HG03175 (cell line): Measurements from ENCODE around the gene CHSY1.
"Not testable (repeated sequence)": the region's sequence is repeated elsewhere in the genome, so short reads cannot be mapped to it uniquely, and the experiment has no call there.

Source experiments
- ATAC-seq: cut with Tn5 transposase; IDR thresholded peaks from one replicate; pipeline ENCODE4 v1.9.1; 2021; ENCODE audit warnings: mild to moderate bottlenecking, moderate library complexity; ENCODE audit not compliant: unreplicated experiment

CHSY1 gene

DNA sequence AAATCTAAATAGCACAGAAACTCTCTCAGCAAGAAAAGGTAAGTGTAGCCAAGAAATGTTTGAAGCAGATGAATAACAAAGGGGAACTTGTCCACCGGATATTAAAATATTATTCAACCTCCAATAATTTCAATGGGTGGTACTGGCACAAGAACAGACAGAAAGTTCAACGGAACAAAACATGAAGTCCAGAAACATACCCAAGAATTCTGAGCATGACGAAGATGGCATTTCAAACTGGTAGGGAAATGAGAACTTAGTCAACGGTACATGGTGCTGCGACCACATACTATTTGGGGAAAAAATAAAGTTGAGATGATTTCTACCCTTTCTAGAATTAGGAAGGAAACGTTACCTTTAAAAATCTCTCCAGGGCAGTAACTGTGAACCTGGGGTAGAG is 5.5 kb downstream of the CHSY1 start:
- ATAC-seq = no peak

DNA sequence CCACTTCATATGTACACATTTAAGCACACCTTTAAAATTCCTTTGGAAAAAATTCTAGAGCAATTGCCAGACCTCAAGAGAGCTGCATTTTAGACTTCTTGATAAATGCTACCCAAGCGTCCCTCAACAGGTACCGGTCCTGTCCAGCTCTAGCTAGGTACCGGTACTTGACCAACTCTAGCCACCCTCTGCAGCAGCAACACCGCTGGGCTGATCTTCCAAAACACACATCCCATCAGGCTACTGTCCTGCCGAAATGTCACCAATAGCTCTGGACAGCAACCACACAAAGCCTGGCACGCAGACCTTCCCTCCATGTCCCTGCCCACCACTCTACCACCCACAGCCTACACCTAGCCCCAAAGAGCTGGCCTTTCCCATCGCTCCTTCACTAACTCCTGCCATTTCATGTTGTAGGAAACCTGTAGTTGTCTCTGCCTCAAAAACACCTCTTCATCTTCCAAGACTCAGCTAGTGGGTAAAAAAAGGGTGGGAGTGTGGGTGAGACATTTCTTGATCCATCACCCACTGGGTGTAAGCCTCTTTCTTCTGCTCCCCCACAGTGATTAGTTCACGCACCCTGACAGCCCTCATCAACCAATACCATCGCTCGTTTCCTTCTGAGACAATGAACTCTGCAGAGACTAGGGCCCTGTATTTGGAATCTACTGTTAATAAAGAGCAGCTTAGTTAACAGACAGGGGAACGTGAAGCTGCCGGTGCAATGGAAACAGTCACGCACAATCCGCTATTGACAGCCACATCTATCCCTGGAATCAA is 6.8 kb downstream of the CHSY1 start:
- no peak for ATAC-seq

DNA sequence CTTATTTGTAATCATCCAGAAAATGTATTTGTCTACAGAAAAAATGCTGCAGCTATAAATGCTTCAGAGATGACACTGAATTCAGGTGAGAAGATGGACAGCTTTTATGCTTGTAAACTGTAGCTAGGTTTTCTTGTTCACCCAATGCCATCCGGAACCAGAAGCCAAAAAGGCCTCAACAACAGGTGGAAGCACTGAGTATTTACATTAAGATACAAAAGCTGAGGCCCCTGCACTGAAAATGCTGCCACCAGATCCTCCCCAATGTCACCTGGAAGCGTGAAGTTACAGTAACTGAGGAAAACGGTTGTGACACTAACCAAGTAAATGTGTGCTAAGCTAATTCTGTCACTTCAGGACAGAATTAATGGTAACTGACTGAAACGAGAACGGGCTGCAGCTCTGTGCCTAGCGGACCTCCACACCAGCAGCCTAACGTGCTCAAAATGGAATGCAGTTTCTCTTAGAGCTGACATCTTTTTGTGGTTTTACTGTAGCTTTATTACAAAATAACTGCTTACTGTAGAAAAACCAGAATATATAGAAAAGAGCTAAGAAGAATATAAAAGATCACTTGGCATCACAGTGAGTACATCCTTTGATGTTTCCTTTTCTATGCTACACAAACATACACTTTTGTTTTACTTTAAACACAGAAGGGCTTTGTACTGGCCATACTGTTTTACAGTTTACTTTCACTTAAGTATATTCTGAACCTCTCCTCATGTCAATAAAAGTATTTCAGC is 7.6 kb downstream of the CHSY1 start:
- ATAC-seq = no peak

- no peak for ATAC-seq
These were observed 8.4 kb downstream of the CHSY1 start for GRCh38 chr15:101243420-101243819.

DNA sequence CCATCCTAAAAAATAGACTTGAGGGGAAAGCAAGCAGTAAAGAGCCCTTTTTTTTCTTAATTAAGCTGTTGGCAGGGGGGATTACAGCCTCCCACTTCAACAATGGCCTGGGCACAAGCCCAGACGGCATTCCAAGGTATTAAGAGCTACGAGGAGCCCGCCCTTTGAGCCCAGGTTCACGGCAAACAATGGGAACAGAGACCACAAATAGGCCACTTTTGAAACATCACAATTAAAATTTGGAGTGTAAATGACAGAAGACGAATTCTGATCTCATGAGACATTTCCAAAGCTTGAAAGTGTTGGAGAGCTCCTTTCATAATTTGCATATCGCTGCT is 8.9 kb downstream of the CHSY1 start:
- no peak for ATAC-seq

- peak; percentile 86 for ATAC-seq
These were observed 9.5 kb downstream of the CHSY1 start for GRCh38 chr15:101242160-101242998.

DNA sequence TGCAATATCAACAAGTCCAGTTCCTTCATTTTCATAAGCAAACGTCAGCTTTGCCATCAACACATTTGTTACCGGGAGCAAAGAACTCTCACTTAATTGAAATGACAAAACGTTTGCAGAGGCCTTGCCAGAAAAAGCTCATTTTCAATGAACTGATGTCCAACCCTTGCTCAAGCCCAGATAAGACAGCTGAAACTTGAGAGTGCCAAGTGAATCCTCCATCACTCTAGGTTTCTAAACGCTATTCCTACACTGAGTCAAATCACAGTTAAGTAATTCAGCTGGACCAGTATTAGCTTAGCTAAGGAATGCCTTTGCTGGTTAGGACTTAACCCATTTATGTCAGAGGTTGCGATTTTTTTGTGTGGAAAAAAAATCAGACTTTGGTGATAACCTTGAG is 11.5 kb downstream of the CHSY1 start:
- ATAC-seq = no peak

GRCh38 chr15:101239724-101240136 is 12.1 kb downstream of the CHSY1 start:
- ATAC-seq = no peak

DNA sequence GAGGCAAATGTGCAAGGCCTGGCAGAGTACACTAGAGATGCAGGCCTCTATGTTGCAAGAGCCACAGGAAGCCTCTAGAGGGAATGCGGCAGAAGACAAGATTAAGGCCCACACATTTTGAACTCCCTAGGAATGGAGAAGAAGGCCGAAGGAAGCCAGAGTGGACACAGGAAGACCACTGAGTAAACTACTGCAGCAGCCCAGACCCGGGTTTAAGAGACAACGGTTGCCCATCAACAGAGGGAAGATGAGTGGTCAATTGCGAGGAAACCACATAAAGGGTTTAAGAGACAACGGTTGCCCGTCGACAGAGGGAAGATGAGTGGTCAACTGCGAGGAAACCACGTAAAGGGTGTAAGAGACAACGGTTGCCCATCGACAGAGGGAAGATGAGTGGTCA is 14.6 kb downstream of the CHSY1 start:
- ATAC-seq = no peak

- no peak for ATAC-seq
These were observed 18.1 kb downstream of the CHSY1 start for GRCh38 chr15:101233651-101234280.

DNA sequence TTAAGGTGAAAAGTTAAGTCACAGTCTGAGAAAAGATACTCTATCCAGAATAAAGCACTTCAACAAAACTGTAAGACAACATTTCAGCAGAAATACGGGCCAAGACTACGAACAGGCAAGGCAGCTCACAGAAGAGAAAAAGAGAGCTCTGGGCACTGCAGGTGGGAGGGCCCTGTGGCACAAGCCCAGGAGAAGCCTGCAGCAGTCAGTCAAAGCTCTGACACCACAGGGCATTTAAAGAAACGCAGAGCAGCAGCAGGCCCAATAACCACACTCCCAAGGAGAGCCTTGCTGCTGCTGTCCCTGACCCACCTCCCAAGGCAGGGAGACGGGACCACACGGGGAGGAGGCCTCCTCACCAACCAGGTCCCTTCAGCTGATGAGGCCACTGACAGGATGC is 19.2 kb downstream of the CHSY1 start:
- no peak for ATAC-seq

DNA sequence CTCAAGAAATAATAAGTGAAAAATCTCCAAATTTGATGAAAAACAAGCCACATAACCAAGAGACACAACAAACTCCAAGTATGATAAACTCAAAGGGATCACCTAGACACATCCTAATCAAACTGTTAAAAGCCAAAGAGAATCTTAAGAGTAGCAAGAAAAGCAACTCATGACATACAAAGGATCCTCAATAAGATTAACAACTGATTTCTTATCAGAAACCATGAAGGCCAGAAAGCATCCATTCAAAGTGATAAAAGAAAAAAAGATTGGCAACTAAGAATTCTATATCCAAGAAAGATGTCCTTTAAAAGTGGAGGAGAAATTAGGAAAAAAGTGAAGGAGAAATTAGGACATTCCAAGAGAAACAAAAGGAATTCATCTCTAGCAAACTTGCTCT is 23.5 kb downstream of the CHSY1 start:
- no peak for ATAC-seq

DNA sequence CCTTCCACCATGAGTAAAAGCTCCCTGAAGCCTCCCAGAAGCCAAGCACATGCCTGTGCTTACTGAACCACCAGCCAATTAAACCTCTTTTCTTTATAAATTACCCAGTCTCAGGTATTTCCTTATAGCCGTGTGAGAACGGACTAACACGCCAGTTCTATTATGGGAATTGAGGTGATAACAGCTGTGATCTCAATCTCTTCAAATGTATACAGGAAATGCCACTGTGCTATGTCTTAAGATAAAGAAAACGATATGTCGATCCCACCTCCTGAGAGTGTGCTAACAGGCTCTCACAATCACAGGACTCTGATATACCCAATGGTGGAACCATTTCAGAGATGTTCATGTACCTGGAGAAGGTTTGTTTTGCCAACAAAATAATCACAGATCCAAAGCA is 26.2 kb downstream of the CHSY1 start:
- ATAC-seq = no peak

GRCh38 chr15:101221902-101222301 is 29.9 kb downstream of the CHSY1 start:
- ATAC-seq = no peak

- no peak for ATAC-seq
These were observed 31.8 kb downstream of the CHSY1 start for GRCh38 chr15:101220060-101220459.

DNA sequence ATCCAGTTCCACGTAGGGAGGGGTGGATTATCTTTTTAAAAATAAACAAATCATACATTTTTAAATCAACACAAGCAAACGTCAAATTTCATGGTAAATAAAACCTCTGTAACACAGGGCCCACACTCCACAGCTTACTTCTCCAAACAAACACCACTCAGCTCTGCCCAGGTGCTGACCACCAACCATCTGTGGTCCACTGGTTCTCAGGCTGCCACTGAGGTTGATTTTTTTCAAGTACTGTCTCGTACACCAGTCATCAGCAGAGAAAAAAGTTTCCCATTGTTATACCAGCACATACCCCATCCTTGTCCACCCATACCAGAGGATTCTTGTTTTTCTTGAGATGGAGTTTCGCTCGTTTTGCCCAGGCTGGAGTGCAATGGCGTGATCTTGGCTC is 32.4 kb downstream of the CHSY1 start:
- no peak for ATAC-seq

GRCh38 chr15:101217446-101217845 is 34.4 kb downstream of the CHSY1 start:
- ATAC-seq = no peak

GRCh38 chr15:101216100-101216499 is 35.7 kb downstream of the CHSY1 start:
- ATAC-seq = no peak

DNA sequence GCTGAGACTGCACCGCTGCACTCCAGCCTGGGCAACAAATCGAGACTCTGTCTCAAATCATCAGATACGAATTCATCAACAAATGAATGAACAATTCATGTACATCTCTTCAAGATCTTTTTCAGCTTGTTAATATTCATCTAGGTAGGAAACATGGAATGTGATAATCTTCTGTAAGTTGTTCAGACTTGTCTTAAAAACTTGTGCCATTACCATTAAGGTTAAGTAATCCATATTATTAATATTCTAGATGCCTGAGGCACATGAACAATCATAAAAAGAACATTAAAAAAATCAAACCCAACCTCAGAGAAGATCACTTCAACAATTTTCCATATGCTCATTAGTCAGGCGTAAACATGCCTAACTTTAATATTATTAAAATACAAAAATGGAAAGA is 36.2 kb downstream of the CHSY1 start:
- ATAC-seq = no peak

DNA sequence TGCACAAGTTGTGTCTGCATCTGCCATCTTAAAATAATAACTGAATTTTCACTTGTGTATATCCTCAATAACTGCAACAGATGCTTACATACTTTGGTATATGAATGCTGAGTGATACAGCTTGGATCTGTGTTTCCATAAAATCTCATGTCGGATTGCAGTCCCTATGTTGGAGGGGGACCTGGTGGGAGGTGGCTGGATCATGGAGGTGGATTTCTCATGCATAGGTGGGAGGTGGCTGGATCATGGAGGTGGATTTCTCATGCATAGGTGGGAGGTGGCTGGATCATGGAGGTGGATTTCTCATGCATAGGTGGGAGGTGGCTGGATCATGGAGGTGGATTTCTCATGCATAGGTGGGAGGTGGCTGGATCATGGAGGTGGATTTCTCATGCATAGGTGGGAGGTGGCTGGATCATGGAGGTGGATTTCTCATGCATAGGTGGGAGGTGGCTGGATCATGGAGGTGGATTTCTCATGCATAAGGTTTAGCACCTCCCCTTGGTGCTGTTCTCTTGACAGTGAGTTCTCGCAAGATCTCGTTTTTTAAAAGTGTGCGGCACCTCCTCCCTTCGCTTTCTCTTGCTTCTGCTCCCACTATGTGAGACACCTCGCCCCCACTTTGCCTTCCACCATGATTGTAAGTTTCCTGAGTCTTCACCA is 37.3 kb downstream of the CHSY1 start:
- ATAC-seq = not testable (repeated sequence)

DNA sequence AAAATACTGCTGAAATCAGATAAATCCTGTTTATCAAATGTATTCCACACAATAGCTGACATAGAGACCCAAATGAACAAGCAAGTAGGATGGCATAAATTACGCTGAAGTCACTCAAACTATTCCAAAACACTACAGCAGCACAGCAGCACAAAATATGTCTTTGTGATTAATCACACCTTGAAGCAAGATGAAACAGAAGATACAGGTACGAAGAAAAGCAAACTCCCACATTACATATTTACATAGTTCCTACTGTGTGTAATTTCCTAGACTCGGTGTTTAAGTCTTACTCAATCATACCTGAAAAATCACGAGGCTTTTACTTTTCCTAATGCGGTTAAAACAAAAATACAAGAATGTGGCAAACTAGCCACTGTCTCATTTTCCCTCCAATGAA is 38.3 kb downstream of the CHSY1 start:
- no peak for ATAC-seq
